Measurements from ENCODE around the gene KHNYN. TPM values are rescaled to one million over a fixed set of nuclear protein-coding genes. Genes with fewer than 3 reads are reported as not detected.

KHNYN gene
- total RNA-seq, 1 donor from 2014 or later: 67.0 TPM

DNA sequence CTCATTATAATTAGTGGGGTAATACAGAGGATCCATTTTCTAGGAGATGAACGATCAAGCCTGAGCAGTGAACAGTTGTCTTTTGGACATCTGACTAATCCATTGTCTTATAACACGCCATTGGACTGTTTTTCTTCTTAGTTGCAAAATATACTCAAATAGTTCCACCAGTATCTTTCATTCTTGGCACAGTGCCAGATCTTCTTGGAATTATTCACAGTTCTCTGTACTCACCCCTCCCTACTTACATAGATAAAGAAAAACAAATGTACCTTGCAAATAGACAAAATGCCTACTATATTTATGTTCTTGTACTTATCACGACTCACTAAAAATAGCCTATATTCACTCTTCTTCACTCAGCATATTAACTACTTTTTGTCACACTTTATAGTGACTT, 4.0 kb upstream of the KHNYN start:
- DNase-seq: peak; percentile 85

DNA sequence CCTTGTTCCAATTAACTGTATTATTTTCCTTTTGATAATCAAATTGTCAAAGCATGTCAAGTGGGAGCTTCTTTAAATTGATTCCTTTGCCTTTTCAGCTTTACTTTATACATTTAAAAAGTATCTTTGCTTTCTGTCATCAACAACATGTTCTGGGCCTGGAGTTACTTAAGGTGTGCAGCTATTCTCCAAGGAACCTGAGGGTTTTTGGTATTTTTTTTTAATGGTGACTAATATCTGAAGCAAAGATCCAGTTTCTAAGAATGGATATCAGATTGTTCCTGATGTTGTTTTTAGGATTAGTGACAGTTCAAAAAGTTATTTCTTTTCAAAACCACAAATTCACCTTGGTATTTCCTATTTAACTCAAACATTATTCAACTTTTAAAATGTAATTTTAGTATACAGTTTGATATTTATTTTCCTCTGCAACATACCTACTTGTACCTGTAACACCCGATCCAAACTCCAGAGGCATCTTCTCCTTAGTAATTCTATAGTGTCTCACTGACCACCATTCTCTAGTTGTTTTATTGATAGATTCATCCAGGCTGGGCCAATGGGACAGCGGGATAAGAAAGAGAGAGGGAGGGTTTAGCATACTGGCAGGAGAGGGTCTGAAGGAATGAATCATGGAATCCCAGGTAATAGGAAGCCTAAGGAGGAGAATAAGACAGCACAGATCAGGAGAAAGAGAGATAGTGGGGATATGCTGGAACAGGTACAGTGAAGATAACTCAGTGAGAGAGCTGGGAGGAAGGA, 3.4 kb upstream of the KHNYN start:
- no peak for DNase-seq

DNA sequence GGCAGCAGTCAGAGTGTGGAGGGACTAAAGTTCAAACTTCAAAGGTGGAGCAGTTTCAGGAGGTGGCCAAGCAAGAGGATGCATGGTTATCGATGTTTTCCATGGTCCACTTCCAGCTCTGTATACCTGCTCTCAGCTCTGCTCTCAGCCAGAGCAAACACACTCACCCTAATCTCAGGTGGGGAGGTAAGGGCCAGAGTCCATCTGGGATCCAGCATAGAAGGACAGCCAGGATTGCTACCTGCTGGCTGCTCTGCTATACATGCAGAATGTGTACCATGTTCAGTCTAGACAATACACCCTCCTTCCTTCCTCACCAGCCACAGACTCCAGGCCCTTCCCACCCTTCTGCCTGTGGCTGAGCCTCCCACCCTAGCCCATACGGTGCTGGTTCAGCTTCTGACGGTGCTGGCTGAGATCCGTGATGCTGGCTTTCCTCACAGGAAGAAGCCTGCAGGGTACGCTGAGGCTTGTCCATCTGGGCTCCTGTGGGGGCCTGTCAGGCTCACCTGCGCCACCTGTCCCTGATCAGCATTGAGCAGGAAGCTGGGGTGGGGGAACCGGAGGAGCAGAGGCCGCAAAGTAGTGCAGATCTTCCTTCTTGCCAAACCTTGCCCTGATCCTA, 2.7 kb upstream of the KHNYN start:
- DNase-seq: no peak

DNA sequence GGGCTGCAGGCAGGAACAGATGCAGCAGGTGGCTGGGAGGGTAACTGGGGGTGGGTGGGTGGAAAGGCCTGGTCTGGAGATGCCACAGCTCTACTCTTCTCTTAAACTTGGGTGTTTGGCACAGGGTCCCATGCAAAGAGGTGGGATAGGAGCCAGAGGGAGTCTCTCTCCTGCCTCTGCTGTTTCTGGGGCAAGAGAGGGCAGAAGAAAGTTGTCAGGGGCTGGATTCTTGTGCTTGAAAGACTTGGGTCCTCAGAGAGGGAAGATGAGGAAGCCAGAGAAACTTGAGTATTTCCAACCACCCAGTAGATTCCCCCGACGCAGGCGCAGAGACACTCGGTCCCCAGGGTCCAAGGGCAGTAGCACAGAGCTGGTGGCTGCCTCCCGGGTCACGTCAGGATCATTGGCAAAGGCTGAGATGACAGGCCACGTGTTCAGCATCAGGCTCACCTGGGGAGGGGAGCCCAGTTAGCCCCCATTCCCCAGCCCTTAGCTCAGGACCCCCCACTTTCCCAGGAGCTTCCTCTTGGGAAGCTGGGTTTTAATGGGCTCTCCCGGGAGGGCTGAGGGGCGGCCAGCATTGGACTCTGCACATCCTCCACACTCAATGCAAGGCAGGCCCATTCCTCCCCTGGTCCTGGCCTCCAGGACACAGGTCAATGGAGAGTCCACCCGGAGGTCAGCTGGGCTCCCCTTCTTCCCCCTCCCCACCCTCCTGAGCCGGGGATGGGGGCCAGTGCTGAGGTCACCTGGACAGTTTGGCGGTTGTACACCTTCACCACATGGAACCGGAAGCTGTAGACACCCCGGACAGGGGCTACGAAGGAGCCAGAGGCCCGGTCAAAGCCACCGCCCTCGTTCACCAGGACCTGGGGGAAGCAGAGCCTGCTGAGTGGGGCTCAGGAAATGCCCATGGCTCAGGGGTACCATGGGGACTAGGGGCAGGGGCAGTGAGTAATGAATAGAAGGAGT, 1.9 kb upstream of the KHNYN start:
- DNase-seq: no peak

DNA sequence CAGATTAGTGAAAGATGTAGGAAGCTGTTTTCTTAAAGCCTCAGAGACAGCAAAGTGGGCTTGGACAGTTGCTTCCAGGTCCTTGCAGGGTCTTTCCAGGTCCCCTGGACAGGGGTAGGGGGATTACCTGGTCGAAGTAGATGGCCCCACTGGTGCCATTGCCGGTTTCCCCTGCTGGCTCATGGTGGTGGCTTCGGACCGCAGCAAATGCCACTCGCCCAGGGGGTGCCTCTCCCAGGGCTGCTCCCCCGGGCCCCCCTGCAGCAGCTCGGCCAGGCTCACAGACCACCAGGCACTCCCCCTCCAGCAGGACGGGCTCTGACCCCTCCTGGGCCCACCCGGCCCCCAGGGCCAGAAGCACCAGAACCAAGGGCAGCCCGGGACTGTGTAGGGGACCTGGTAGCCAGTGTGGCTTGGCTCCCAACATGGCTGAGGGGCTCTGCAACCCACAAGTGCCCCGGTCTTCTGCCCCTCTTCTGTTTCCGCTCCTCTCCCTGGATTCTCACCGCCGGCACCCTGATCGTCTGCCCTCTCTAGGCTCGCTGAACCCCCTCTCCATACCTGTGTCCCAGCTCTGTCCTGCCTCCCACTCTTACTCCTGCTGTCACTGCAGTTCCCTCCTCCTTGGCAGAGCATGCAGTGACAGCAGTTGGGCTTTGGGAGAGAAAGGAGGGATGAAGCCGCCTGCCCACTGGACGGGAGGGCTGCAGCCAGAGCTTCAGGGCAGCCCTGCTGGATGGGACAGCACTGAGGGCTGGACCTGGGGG, 943 bp upstream of the KHNYN start:
- no peak for DNase-seq

DNA sequence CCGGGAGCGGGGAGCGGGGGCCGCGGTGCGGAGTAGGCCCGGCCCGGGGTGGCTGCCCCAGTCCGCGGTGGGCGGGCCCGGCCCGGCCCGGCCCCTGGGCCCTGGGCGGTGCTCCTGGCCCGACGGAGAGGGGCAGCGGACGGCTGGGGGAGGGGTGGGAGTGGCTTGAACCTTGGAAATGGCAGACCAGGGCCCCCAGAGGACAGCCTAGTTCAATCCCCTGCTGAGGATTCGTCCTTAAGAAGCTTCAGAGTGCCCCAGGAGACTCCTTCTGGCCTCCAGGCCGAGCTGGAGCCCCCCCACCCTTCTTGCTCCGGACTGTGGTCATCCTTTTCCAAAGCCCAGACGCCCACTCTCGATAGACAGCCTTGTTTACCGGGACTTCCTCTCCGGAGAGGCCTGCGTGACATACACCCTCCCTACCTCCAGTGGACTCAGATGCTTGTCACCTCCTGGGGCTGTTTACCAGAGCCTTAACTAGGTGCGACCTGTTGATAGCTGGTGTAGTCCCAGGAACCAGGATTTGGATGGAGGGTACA, 458 bp downstream of the KHNYN start:
- DNase-seq: peak; percentile 78

DNA sequence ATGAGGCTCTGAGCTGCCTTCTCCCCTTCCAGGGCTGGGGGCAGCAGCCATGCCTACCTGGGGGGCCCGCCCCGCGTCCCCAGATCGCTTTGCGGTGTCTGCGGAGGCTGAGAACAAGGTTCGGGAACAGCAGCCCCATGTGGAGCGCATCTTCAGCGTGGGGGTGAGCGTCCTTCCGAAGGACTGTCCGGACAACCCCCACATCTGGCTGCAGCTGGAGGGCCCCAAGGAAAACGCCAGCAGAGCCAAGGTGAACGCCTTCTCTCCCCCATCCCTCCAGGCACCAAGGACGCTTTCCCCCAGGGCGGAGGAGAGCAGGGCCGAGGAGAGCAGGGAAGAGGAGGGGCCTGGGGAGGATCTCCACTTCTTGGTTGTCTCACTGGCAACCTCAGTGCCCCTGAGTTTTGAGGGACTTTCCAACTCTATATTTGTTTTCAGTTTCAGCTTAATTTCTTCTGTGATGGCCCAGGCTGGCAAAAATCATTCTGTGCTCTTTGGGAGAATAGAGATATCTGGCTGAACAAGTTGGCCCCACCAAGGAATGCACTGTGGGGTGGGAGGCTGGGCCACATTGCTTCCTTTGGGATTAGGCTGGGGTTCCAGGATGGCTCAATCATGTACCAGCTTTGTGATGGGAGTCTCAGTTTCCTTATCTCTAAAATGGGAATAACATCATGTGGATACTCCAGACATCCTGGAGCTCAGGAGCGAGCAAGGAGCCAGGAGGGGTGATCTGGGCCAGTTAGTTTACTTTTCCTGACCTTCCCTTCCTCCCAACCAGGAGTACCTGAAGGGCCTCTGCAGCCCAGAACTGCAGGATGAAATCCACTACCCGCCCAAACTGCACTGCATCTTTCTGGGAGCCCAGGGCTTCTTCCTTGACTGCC, 1.2 kb downstream of the KHNYN start:
- DNase-seq: peak; percentile 47

DNA sequence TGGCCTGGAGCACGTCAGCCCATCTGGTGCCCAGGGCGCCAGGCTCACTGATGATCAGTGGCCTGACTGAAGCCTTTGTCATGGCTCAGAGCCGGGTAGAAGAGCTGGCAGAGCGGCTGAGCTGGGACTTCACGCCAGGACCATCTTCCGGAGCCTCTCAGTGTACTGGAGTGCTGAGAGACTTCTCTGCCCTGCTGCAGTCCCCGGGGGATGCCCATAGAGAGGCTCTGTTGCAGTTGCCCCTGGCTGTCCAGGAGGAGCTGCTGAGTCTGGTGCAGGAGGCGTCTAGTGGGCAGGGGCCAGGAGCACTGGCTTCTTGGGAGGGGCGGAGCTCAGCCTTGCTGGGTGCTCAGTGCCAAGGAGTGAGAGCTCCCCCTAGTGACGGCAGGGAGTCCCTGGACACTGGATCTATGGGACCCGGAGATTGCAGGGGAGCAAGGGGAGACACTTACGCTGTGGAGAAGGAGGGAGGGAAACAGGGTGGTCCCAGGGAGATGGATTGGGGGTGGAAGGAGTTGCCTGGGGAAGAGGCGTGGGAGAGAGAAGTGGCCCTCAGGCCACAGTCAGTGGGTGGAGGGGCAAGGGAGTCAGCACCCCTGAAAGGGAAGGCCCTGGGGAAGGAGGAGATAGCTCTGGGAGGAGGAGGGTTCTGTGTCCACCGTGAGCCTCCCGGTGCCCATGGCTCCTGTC, 2.0 kb downstream of the KHNYN start:
- DNase-seq: peak; percentile 98

DNA sequence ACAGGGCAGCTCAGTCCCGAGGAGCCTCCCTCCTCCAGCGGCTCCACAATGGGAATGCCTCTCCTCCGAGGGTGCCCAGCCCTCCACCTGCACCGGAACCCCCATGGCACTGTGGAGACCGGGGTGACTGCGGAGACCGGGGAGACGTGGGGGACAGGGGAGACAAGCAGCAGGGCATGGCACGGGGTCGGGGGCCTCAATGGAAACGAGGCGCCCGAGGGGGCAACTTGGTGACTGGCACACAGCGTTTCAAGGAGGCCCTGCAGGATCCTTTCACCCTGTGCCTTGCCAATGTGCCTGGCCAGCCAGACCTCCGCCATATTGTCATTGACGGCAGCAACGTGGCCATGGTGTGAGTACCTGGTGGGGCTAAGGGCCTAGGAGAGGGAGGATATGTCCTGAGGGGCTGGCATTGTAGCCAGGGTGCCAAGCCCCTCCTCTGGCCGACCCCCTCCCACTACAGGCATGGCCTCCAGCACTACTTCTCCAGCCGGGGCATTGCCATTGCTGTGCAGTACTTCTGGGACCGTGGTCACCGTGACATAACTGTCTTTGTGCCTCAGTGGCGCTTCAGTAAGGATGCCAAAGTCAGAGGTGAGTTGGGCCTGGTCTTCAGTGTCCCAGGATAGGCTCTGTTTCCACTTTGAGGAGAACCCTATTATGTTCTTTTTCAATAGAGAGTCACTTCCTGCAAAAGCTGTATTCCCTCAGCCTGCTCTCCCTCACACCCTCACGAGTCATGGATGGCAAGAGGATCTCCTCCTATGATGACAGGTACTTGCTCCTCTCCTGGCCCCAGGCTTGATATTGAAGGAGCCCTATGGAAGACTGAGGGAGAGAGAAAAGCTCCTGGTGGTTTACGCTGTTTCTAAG, 2.7 kb downstream of the KHNYN start:
- no peak for DNase-seq

DNA sequence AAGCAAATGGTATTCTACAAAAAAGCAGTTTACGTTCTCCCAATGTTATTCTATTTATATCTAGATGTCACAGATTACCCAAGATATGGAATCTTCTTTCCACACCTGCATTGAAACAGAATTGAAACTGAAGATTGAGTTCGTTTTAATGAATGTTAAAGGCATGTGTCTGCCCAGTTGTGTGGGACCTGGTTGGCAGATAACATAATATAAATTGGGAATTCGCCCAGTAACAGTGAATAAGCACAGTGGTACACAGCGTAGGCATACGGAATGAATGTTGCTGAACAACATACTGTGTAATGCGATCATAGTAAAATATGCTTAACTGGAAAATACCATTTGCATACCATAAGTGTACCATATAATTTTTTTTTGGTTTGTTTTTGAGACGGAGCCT, 4.3 kb downstream of the KHNYN start:
- DNase-seq: no peak

DNA sequence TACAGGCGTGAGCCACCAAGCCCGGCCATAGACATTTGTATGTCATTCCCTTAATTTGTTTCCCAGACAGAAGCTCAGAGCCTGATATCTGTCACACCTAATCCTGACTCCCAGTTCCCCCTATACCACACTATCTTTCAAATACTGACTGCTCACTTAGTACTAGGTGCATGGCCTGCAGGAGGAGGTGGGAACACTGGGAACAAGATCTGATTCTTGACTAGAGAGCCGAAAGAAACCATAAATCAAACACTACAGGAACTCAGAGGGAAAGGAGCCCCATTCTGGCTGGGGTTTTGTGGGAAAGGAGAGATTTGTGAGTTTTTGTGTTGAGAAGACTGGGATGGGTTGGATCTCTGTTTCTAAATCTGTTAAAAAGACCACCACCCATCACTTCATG, 4.9 kb downstream of the KHNYN start:
- DNase-seq: no peak

DNA sequence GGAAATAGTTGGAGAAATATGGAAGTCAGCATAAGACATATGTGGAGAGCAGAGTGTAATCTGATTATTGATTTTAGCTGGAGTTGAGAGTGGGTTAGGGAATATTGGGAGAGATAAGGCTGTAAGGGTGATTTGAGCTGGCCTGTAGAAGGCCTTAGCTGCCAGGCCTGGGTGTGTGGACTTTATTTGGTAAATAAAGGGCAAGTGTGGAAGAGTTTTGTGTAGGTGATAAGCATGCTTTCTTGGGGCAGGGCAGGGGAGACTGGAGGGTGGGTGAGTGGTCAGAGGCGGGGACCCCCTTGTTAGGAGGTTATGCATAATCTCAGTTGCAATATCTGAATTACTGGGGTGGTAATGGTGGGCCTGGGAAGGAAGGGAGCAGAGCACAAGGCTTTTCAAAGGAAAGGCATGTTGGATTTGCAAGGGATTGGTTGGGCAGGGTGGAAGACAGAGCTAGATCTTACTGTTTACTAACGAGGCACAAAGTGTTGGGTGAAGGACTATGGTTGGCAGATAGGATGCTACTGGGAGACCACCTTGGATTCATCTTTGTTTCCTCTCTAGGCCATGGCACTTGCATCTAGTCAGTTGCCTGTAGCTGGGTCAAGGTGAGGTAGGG, 5.5 kb downstream of the KHNYN start:
- DNase-seq: no peak

DNA sequence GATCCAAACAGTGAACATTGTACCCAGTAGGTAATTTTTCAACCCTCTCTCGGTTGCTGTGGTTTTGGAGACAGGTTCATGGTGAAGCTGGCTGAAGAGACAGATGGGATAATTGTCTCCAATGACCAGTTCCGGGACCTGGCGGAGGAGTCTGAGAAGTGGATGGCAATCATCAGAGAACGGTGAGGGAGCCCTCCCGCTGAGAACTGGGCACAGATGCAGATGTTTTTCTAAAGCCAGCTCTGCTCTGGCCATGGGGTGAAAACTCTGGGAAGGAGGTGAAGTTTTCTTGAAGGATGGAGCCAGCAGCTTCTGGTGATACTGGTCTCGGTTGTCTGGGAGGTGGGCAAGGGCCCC, 6.2 kb downstream of the KHNYN start:
- DNase-seq: no peak

DNA sequence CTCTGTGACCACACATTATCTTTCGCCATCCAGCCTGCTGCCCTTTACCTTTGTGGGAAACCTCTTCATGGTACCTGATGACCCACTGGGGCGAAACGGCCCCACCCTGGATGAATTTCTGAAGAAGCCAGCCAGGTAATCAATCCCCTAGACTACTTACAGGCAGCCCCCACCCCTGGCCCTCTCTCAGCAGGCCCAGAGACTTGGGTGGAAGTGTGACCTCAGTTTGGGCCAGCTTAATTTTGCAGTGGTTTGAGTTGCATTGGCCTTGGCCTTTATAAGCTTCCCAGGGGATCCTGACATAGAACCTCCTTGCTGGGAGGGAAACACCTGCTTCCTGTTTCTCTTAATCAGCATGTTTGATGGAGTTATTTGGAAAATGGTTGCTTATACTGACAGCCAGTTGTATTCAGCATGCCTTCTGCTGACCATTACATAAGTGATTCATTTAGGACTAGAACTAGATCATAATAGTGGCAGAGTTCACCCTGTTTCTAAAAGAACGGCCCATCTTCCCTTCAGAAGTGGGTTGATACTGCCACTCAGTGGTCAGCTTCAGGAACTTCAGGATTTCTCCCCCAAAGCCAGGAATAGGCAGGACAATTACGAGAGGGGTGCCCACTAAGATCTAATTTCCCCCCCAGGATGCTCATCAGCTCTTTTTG, 6.7 kb downstream of the KHNYN start:
- peak; percentile 98 for DNase-seq

DNA sequence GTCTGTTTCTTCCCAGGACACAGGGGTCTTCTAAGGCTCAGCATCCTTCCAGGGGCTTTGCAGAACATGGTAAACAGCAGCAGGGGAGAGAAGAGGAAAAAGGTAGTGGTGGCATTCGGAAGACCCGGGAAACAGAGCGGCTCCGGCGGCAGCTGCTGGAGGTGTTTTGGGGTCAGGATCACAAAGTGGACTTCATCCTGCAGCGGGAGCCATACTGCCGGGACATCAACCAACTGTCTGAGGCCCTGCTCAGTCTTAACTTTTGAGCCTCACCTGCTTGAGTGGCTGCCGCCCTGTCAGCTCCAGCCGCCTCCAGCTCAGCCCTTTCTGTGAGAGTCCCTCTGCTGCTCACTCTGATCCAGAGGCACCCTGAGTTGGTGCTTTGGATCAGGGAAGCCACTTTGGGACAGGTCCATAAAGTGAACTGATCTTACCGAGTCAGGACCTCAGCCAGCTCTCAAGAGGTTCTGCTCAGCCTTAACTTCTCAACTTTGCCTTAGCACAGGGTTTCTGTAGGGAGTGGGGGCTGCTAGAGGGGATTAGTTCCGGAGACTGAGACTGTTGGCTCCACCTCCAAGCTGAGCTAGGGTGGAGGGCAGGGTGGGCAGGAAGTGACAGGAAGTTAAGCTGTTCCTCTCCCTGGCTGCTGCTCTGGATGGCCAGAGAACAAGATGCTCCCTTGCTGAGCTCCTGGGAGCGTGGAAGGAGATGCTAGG, 7.4 kb downstream of the KHNYN start:
- DNase-seq: peak; percentile 50

DNA sequence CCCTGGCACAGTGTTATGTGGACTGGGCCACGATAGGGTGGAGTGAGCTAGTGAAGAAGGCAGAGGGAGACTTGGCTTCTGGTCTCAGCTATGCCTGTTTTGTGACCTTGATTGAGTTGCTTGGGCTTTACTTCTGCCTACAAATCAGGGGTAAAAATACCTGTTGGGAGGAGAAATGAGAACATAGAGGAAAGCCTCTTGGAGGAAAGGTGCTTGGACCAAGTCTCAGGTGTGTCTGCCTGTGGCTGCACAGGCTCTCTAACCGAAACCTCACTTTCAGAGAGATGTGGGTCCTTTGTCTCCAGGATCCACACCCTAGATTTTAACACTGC, 7.9 kb downstream of the KHNYN start:
- no peak for DNase-seq

DNA sequence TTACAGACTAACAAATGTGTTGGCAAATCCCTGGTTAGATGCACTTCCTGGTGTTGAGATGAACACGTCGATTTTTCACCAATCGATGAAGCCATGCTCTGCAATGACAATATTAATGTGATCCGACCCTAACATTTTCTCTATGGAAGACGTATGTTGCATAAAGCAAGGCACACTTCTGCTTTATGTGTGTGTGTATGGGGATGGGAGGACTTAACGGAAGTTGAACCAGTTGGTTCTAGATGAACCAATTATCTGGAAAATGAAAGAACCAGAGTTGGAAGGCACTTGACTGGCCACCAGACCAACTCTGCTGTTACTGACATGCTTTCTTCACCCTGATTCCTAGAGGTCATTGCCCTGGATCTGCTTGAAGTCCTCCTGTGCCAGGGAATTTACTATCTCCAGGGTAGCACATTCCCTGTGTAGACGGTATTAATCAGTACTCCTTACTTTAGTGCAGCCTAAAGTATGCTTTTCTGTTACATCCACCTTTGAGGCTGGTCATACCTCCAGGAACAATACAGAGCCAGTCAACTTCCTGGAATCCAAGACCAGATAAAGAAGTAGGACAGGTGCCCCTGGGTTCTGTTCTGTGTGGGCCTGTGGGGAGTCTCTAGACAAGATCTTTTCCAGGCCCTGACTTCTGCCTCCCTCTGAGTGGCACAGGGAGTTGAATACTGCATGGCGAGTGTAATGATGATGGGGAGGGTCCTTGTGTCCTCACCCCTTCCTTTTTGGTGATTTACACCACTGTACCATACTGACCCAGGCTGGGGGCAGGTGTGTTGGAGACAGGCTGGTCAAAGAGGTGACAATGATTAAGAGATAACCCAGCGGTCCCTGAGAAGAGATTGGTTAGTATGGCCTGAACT, 8.7 kb downstream of the KHNYN start:
- no peak for DNase-seq

Data from dermis blood vessel endothelial cell (primary cell).